Gastroesophageal sphincter (tissue), 3 donors: ENCODE measurements around the gene DCLK1.

Experiments
- EP300 ChIP-seq: sonication (generic); formaldehyde crosslinking; IDR thresholded peaks from one replicate; pipeline ENCODE4 v1.6.1; 2017; ENCODE audit warnings: antibody characterized with exemption, mild to moderate bottlenecking
- POLR2A ChIP-seq, 2 donors: fragments of 450-650 bp; IDR thresholded peaks; one replicate each; pipeline ENCODE4 v1.6.1; 2017; ENCODE audit warnings: antibody characterized with exemption in 2 of 2, mild to moderate bottlenecking in 2 of 2, moderate library complexity in 1 of 2
- POLR2AphosphoS5 ChIP-seq: sonication (generic); formaldehyde crosslinking; IDR thresholded peaks from one replicate; pipeline ENCODE4 v1.6.1; 2017; ENCODE audit warnings: antibody characterized with exemption
- TF ChIP-seq, protein P1 (sequence below), 4 experiments: fragments of 200-600 bp in 2 of 4; fragments of 450-650 bp in 2 of 4; sonication (generic) in 1 of 4; IDR thresholded peaks; one replicate each; pipeline ENCODE4 v1.5.1; 2017 to 2019; ENCODE audit warnings: antibody characterized with exemption in 4 of 4, mild to moderate bottlenecking in 2 of 4, moderate library complexity in 2 of 4

DNA sequence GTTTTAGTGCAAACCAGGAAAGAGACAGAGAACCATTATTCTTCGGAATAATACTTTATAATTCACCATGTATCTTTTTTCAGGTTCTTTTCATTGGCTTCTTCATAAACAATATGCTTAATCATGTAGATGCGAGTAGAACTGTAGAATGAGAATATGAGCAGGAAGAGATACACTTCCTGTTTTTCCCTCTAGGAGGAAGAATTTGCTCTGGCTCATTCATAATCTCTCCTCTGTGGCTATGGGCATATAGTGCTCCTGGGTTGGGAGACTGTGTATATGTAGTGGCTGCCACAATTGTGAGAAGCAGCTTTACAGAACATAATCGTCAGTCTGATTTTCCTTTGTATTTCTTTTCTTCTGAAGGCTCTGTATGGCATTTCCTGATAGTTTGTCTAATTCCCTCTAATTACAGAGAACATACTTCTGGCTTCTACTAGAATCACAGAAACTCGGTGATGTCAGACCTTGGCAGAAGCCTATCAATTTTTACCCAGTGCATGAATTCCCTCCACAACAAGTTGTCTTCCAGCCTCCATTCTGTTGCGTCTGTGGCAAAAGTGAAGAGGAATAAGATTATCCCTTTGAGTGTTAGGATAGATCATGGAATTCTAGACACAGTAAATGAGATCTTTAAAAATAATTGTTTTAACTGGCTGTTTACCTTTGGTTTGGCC lies 2.9 kb upstream of the DCLK1 start:
- TF ChIP-seq, protein P1, sequence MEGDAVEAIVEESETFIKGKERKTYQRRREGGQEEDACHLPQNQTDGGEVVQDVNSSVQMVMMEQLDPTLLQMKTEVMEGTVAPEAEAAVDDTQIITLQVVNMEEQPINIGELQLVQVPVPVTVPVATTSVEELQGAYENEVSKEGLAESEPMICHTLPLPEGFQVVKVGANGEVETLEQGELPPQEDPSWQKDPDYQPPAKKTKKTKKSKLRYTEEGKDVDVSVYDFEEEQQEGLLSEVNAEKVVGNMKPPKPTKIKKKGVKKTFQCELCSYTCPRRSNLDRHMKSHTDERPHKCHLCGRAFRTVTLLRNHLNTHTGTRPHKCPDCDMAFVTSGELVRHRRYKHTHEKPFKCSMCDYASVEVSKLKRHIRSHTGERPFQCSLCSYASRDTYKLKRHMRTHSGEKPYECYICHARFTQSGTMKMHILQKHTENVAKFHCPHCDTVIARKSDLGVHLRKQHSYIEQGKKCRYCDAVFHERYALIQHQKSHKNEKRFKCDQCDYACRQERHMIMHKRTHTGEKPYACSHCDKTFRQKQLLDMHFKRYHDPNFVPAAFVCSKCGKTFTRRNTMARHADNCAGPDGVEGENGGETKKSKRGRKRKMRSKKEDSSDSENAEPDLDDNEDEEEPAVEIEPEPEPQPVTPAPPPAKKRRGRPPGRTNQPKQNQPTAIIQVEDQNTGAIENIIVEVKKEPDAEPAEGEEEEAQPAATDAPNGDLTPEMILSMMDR (IDR thresholded peaks at IDR 0.05), result no peak
- TF ChIP-seq POLR2AphosphoS5 (no peak), POLR2A (IDR thresholded peaks at IDR 0.05) (no peak), EP300 (no peak)
